ENCODE measurements around the gene ZNF438. TPM values are rescaled to one million over a fixed set of nuclear protein-coding genes. Genes with fewer than 3 reads are reported as not detected.

ZNF438 gene
- total and polyA plus RNA-seq, 2 of the 8 experiments (the other 6 are each of a cell fraction or from before 2014, with no cell fraction given) = 0.95 to 1.7 TPM

DNA sequence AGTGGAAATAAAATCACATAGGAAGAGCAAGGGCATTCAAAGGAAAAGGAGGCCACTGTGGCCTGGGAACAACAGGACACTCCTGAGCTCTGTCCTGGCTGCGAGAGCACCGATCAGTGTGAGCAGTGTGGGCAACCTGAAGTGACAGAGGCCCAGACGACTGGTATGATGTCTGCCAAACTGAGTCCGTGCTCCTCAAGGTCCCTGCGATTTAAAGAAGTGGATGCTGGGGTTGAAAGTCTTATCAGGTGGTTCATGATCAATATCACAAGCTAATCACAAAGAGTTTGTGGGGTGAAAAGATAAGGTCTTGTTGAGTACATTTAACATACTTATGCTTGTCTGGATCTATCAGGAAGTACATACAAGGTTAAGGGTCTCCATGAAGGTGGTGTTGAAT is 176.5 kb downstream of the ZNF438 start (continued):
- TF ChIP-seq, protein P1, sequence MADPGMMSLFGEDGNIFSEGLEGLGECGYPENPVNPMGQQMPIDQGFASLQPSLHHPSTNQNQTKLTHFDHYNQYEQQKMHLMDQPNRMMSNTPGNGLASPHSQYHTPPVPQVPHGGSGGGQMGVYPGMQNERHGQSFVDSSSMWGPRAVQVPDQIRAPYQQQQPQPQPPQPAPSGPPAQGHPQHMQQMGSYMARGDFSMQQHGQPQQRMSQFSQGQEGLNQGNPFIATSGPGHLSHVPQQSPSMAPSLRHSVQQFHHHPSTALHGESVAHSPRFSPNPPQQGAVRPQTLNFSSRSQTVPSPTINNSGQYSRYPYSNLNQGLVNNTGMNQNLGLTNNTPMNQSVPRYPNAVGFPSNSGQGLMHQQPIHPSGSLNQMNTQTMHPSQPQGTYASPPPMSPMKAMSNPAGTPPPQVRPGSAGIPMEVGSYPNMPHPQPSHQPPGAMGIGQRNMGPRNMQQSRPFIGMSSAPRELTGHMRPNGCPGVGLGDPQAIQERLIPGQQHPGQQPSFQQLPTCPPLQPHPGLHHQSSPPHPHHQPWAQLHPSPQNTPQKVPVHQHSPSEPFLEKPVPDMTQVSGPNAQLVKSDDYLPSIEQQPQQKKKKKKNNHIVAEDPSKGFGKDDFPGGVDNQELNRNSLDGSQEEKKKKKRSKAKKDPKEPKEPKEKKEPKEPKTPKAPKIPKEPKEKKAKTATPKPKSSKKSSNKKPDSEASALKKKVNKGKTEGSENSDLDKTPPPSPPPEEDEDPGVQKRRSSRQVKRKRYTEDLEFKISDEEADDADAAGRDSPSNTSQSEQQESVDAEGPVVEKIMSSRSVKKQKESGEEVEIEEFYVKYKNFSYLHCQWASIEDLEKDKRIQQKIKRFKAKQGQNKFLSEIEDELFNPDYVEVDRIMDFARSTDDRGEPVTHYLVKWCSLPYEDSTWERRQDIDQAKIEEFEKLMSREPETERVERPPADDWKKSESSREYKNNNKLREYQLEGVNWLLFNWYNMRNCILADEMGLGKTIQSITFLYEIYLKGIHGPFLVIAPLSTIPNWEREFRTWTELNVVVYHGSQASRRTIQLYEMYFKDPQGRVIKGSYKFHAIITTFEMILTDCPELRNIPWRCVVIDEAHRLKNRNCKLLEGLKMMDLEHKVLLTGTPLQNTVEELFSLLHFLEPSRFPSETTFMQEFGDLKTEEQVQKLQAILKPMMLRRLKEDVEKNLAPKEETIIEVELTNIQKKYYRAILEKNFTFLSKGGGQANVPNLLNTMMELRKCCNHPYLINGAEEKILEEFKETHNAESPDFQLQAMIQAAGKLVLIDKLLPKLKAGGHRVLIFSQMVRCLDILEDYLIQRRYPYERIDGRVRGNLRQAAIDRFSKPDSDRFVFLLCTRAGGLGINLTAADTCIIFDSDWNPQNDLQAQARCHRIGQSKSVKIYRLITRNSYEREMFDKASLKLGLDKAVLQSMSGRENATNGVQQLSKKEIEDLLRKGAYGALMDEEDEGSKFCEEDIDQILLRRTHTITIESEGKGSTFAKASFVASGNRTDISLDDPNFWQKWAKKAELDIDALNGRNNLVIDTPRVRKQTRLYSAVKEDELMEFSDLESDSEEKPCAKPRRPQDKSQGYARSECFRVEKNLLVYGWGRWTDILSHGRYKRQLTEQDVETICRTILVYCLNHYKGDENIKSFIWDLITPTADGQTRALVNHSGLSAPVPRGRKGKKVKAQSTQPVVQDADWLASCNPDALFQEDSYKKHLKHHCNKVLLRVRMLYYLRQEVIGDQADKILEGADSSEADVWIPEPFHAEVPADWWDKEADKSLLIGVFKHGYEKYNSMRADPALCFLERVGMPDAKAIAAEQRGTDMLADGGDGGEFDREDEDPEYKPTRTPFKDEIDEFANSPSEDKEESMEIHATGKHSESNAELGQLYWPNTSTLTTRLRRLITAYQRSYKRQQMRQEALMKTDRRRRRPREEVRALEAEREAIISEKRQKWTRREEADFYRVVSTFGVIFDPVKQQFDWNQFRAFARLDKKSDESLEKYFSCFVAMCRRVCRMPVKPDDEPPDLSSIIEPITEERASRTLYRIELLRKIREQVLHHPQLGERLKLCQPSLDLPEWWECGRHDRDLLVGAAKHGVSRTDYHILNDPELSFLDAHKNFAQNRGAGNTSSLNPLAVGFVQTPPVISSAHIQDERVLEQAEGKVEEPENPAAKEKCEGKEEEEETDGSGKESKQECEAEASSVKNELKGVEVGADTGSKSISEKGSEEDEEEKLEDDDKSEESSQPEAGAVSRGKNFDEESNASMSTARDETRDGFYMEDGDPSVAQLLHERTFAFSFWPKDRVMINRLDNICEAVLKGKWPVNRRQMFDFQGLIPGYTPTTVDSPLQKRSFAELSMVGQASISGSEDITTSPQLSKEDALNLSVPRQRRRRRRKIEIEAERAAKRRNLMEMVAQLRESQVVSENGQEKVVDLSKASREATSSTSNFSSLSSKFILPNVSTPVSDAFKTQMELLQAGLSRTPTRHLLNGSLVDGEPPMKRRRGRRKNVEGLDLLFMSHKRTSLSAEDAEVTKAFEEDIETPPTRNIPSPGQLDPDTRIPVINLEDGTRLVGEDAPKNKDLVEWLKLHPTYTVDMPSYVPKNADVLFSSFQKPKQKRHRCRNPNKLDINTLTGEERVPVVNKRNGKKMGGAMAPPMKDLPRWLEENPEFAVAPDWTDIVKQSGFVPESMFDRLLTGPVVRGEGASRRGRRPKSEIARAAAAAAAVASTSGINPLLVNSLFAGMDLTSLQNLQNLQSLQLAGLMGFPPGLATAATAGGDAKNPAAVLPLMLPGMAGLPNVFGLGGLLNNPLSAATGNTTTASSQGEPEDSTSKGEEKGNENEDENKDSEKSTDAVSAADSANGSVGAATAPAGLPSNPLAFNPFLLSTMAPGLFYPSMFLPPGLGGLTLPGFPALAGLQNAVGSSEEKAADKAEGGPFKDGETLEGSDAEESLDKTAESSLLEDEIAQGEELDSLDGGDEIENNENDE (IDR thresholded peaks at IDR 0.05; ENCODE audit: insufficient replicate concordance, low read length) = no peak
- no peak for TF ChIP-seq RBBP5 (IDR thresholded peaks at IDR 0.05; ENCODE audit: borderline replicate concordance, low read depth, low read length)
- no peak for TF ChIP-seq NANOG (IDR thresholded peaks at IDR 0.05; ENCODE audit: insufficient read depth, low read depth, low read length, poor library complexity, severe bottlenecking)
